T-helper 1 cell (primary cell): ENCODE data around the gene NKIRAS2.
A peak's percentile ranks its signal among the peaks of the same experiment; 100 is the strongest.

Source experiments
- DNase-seq, 5 donors: peaks; one replicate each; pipeline ENCODE4 v3.0.0-alpha.2; 2012 to 2020

The NKIRAS2 gene

GRCh38 chr17:42059815-42060214 is 39.9 kb downstream of the NKIRAS2 start:
- no peak for DNase-seq

- DNase-seq, result no peak
Measured at GRCh38 chr17:42060231-42060630, 40.3 kb downstream of the NKIRAS2 start.

GRCh38 chr17:42061646-42062487 is 42.0 kb downstream of the NKIRAS2 start:
- no peak for DNase-seq

GRCh38 chr17:42062681-42063080 is 42.8 kb downstream of the NKIRAS2 start:
- no peak for DNase-seq

- peak in 1 of 5 donors; percentile 11 for DNase-seq
Measured at GRCh38 chr17:42065201-42065600, 45.3 kb downstream of the NKIRAS2 start.

GRCh38 chr17:42067371-42068091 is 47.6 kb downstream of the NKIRAS2 start:
- peak; percentile 30 to 66 (median 50) for DNase-seq

- no peak for DNase-seq
Measured at GRCh38 chr17:42068979-42069378, 49.1 kb downstream of the NKIRAS2 start.

GRCh38 chr17:42071810-42072209 is 51.9 kb downstream of the NKIRAS2 start:
- DNase-seq, result no peak

- DNase-seq, result no peak
Measured at GRCh38 chr17:42072323-42073187, 52.7 kb downstream of the NKIRAS2 start.
